Omental fat pad (tissue), 4 donors: Measurements from ENCODE around the gene ATP6V0E2. TPM values are rescaled to one million over a fixed set of nuclear protein-coding genes. Genes with fewer than 3 reads are reported as not detected.
A peak's percentile ranks its signal among the peaks of the same experiment; 100 is the strongest.

Experiments used
- ATAC-seq: fragments of 150-250 bp; one replicate; pipeline ENCODE4 v1.9.1; 2016; ENCODE audit warnings: mild to moderate bottlenecking, moderate library complexity; ENCODE audit not compliant: low FRiP score
- DNase-seq: peaks from one replicate; pipeline ENCODE4 v3.0.0-alpha.2; 2019; ENCODE audit warnings: low spot score
- CTCF ChIP-seq, 3 donors: fragments of 450-650 bp; IDR thresholded peaks; one replicate each; pipeline ENCODE4 v1.5.1; 2016 to 2017; ENCODE audit warnings: antibody characterized with exemption in 3 of 3, mild to moderate bottlenecking in 3 of 3, moderate library complexity in 2 of 3
- total RNA-seq, 4 donors: library from RNA; depleted of rRNA; stranded (reverse); fragments of >200 nt; gene quantifications; one replicate each; pipeline ENCODE4 v1.1.0, GENCODE V29; 2016

The ATP6V0E2 gene
- 10 to 100 TPM in 2 of 4 donors, 1 to 10 TPM in 2; 7.1 to 21.2 (median 11.1) TPM for total RNA-seq

- TF ChIP-seq CTCF (IDR thresholded peaks at IDR 0.05) = no peak
- ATAC-seq = peak; percentile 99
- DNase-seq = peak; percentile 81
Measured at GRCh38 chr7:149873074-149873969, at the start of gene ATP6V0E2. TSS of gene ATP6V0E2 (plus strand) at chr7:149873969. CDS start at chr7:149874066, 97 bp downstream.

GRCh38 chr7:149824301-149824741, 49.4 kb upstream of the ATP6V0E2 start:
- no peak for TF ChIP-seq CTCF (IDR thresholded peaks at IDR 0.05)
- DNase-seq (no peak), ATAC-seq (no peak)

- TF ChIP-seq CTCF (IDR thresholded peaks at IDR 0.05) = no peak
- DNase-seq (no peak), ATAC-seq (no peak)
Measured at GRCh38 chr7:149824748-149825566, 48.8 kb upstream of the ATP6V0E2 start.

GRCh38 chr7:149825567-149826343, 48.0 kb upstream of the ATP6V0E2 start:
- ATAC-seq (no peak), DNase-seq (no peak)
- TF ChIP-seq CTCF (IDR thresholded peaks at IDR 0.05) = no peak

GRCh38 chr7:149826344-149827088, 47.3 kb upstream of the ATP6V0E2 start:
- no peak for DNase-seq
- no peak for TF ChIP-seq CTCF (IDR thresholded peaks at IDR 0.05)
- ATAC-seq = no peak
